ENCODE results near the gene ATP8A2.

The ATP8A2 gene

DNA sequence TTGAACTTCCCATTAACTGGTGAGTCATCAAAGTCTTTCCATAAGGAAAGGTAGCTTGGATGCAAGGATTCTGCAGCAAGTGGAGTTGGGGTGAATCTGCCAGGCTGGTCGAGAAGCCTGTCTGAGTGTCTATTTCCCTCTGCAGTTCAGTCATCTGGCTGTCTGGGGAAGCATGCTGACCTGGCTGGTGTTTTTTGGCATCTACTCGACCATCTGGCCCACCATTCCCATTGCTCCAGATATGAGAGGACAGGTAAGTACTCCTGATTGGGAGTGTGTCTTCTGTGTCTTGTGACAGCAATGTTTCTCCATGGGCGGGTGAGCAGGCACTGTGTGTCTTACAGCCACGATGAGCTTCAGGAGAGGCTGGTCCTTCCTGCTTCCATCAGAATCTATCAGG lies 490.4 kb downstream of the ATP8A2 start:
- Histone ChIP-seq H3K36me3 (ENCODE audit: control insufficient read depth, insufficient read depth, low read length) (no peaks in the 10 kb centered on the region), H3K4me1 (no peaks in the 10 kb centered on the region), H3K9ac (no peak overlapping the region), H2AFZ (no peak overlapping the region), H3K27ac (no peak overlapping the region), H3K4me3 (ENCODE audit: low read depth, low read length) (no peak overlapping the region), H3K9me3 (ENCODE audit: control insufficient read depth, low read length) (no peaks in the 10 kb centered on the region), H3K79me2 (no peaks in the 10 kb centered on the region), H3K4me2 (ENCODE audit: low read length) (no peak overlapping the region), H3K27me3 (ENCODE audit: control insufficient read depth, insufficient read depth, low read length) (no peaks in the 10 kb centered on the region)
- no peak for TF ChIP-seq CTCF (IDR thresholded peaks at IDR 0.05)

DNA sequence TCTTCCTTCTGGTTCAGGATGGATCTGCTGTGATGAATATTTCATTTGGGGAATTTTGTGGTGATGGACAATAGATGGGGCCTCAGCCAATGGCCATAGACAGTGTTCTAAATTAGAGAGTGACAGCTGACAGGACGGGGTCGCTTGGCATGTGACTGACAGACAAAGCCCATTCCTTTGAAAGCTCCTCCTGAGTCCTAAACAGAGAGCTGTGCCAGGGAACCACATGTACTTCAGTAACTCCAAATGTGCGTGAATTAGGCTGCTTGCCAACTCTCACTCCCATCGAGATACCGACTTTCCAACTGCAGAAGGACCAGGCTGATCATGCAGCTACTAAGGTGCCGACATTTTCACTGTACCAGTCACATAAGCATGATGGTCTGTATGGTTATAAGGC lies 492.3 kb downstream of the ATP8A2 start:
- Histone ChIP-seq H2AFZ (no peak overlapping the region), H3K9me3 (ENCODE audit: control insufficient read depth, low read length) (no peaks in the 10 kb centered on the region), H3K36me3 (ENCODE audit: control insufficient read depth, insufficient read depth, low read length) (no peaks in the 10 kb centered on the region), H3K9ac (no peak overlapping the region), H3K4me2 (ENCODE audit: low read length) (no peak overlapping the region), H3K4me1 (no peaks in the 10 kb centered on the region), H3K4me3 (ENCODE audit: low read depth, low read length) (no peak overlapping the region), H3K27ac (no peak overlapping the region), H3K79me2 (no peaks in the 10 kb centered on the region), H3K27me3 (ENCODE audit: control insufficient read depth, insufficient read depth, low read length) (no peaks in the 10 kb centered on the region)
- TF ChIP-seq CTCF (IDR thresholded peaks at IDR 0.05): no peak

DNA sequence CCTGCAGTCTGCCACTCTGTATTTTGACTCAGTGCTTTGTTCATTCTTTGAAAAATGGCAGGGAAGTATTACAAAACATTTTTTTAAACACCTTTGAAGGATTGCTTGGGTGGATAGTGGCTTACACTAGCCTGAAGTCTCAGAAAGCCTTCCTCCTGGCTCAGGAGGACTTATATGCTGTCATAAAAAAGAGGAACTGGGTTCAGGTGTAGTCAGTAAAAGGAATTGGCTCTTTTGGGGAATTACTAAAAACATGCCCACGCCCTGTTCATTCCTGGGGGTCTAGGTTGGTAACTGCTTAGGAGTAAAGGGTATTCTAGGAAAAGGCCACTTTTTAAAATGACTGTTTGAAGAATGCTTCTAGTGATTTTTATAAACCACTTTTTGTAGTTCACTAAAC lies 493.2 kb downstream of the ATP8A2 start:
- no peaks in the 10 kb centered on the region for H3K4me1 ChIP-seq
- no peak overlapping the region for H3K4me2 ChIP-seq (ENCODE audit: low read length)
- H3K9ac ChIP-seq: no peak overlapping the region
- no peaks in the 10 kb centered on the region for H3K9me3 ChIP-seq (ENCODE audit: control insufficient read depth, low read length)
- no peaks in the 10 kb centered on the region for H3K79me2 ChIP-seq
- no peak for TF ChIP-seq CTCF (IDR thresholded peaks at IDR 0.05)
- H2AFZ ChIP-seq: no peak overlapping the region
- H3K27me3 ChIP-seq (ENCODE audit: control insufficient read depth, insufficient read depth, low read length): no peaks in the 10 kb centered on the region
- no peak overlapping the region for H3K27ac ChIP-seq
- H3K36me3 ChIP-seq (ENCODE audit: control insufficient read depth, insufficient read depth, low read length): no peaks in the 10 kb centered on the region
- H3K4me3 ChIP-seq (ENCODE audit: low read depth, low read length): no peak overlapping the region

- no peak overlapping the region for H3K4me2 ChIP-seq (ENCODE audit: low read length)
- H3K9ac ChIP-seq: no peak overlapping the region
- no peak for TF ChIP-seq CTCF (IDR thresholded peaks at IDR 0.05)
- no peaks in the 10 kb centered on the region for H3K4me1 ChIP-seq
- no peak overlapping the region for H3K27ac ChIP-seq
- no peaks in the 10 kb centered on the region for H3K27me3 ChIP-seq (ENCODE audit: control insufficient read depth, insufficient read depth, low read length)
- no peak overlapping the region for H3K4me3 ChIP-seq (ENCODE audit: low read depth, low read length)
- H3K36me3 ChIP-seq (ENCODE audit: control insufficient read depth, insufficient read depth, low read length): no peaks in the 10 kb centered on the region
- no peak overlapping the region for H2AFZ ChIP-seq
- H3K79me2 ChIP-seq: no peaks in the 10 kb centered on the region
- no peaks in the 10 kb centered on the region for H3K9me3 ChIP-seq (ENCODE audit: control insufficient read depth, low read length)
These were observed 493.6 kb downstream of the ATP8A2 start for GRCh38 chr13:25865391-25865790.

DNA sequence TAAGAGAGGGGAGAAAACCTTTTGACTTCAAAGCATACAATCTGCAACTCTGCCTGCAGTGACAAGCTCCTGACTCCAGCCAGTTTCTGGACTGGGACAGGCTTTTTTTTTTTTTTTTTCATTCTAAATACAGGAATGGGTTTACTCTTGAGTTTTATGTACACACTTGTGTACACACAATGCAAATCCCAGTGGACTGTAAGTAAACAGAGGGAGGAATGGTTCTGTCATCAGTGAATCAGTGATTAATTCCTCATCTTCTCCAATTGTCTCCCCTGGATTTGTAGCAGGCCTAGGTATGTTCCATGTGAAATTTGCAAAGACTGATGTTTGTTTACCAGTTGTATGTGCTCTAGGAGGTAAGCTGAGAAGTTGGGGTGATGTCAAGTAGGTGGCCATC lies 495.3 kb downstream of the ATP8A2 start:
- Histone ChIP-seq H3K27me3 (ENCODE audit: control insufficient read depth, insufficient read depth, low read length) (no peaks in the 10 kb centered on the region), H3K4me2 (ENCODE audit: low read length) (no peak overlapping the region), H3K4me1 (no peaks in the 10 kb centered on the region), H3K36me3 (ENCODE audit: control insufficient read depth, insufficient read depth, low read length) (no peaks in the 10 kb centered on the region), H3K9ac (no peak overlapping the region), H2AFZ (no peak overlapping the region), H3K4me3 (ENCODE audit: low read depth, low read length) (no peak overlapping the region), H3K9me3 (ENCODE audit: control insufficient read depth, low read length) (no peaks in the 10 kb centered on the region), H3K79me2 (no peaks in the 10 kb centered on the region), H3K27ac (no peak overlapping the region)
- no peak for TF ChIP-seq CTCF (IDR thresholded peaks at IDR 0.05)

Measured in parathyroid adenoma (tissue), 2 donors.